GM10248 (cell line): ENCODE results near the gene CCDC187.

Experiments used
- CTCF ChIA-PET: fragments of 300-600 bp; sonication (Branson Sonifier 250); formaldehyde crosslinking; extraction: SDS; loops from one replicate; lab custom pipeline; 2021; ENCODE audit warnings: antibody characterized with exemption; lab: Yijun Ruan, JAX
- POLR2A ChIA-PET: fragments of 350-650 bp; sonication (Branson Sonifier 250); formaldehyde crosslinking; extraction: SDS; loops from one replicate; lab custom pipeline; 2020; ENCODE audit warnings: antibody characterized with exemption; lab: Yijun Ruan, JAX
- DNase-seq: peaks from one replicate; pipeline ENCODE4 v3.0.0; 2012; ENCODE audit errors: extremely low spot score
- TF ChIP-seq, protein P1 (sequence below): IDR thresholded peaks from 2 replicates; pipeline ENCODE4 v1.5.1; 2012; ENCODE audit warnings: mild to moderate bottlenecking, low read depth; ENCODE audit errors: extremely low read depth, missing control alignments, control extremely low read depth

CCDC187 gene

DNA sequence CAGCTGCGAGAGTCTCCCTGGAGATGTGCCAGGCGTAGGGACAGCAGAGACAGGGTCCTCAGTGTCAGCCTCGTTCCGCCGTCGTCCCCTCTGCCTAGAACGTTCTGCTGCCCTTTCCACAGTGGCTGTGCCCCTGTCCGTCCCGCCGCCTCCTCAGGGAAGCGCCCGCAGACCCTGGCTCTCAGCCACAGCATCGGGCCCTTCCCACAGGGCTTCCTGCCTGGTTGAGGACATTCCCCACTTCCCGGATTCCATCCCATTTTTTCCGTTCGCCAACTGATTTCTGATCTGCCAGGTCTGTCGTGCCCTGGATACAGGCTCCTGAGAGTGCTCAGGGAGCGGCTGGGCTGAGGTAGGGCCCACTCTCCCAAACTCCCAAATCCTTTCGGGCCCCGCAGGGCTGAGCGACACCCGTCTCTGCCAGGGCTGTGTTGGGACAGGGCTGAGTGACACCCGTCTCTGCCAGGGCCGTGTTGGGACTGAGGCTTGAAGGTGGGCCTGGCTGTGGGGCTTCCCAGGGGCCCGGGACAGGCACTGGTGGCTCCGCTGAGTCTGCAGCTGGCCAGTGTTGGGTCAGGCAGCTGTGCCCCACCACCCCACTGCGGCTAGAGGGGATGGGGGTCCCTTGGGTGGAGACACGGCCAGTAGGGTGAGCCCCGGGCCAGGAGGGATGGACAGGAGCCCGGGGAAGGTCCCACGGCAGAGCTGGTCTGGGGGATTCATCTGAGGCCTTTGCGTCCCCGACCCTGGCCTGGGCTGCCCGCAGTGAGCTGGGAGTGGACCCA is 43.8 kb upstream of the CCDC187 start:
- POLR2A ChIA-PET = no interaction called here
- TF ChIP-seq, protein P1, sequence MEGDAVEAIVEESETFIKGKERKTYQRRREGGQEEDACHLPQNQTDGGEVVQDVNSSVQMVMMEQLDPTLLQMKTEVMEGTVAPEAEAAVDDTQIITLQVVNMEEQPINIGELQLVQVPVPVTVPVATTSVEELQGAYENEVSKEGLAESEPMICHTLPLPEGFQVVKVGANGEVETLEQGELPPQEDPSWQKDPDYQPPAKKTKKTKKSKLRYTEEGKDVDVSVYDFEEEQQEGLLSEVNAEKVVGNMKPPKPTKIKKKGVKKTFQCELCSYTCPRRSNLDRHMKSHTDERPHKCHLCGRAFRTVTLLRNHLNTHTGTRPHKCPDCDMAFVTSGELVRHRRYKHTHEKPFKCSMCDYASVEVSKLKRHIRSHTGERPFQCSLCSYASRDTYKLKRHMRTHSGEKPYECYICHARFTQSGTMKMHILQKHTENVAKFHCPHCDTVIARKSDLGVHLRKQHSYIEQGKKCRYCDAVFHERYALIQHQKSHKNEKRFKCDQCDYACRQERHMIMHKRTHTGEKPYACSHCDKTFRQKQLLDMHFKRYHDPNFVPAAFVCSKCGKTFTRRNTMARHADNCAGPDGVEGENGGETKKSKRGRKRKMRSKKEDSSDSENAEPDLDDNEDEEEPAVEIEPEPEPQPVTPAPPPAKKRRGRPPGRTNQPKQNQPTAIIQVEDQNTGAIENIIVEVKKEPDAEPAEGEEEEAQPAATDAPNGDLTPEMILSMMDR = no peak
- no peak for DNase-seq
- CTCF ChIA-PET = interaction anchor here (2.7 kb wide), 1 partner anchor 15 kb away, joined by 14 read pairs; the partner anchor contains the start of gene DNLZ

DNA sequence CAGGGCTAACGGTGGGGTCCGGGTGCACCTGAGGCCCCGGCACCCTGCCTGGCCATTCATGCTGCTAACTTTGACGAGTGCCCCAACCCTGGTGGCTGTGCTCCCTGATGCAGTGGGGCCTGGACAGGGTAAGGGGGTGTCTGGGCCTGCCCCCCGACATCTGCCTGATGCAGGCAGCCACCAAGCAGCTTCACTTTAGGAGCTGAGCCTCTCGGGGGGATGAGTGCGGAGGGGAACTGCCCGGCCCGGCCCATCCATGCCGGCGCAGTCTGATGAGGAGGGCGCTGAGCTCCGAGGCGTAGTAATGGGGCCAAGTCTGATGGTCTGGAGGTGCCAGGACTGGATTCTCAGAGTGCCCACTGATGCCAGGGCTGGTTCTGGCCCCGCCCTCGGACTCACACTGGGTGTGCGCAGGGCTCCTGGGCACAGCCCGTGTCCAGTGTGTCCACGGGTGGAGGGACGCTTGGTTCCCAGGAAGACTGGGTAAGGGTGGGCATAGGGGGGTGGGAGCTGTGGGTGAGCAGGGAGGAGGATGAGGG is 43.1 kb upstream of the CCDC187 start:
- TF ChIP-seq, protein P1 = no peak
- ChIA-PET CTCF (interaction anchor here (2.7 kb wide), 1 partner anchor 16 kb away, joined by 14 read pairs; the partner anchor contains the start of gene DNLZ), POLR2A (no interaction called here)
- DNase-seq = no peak

DNA sequence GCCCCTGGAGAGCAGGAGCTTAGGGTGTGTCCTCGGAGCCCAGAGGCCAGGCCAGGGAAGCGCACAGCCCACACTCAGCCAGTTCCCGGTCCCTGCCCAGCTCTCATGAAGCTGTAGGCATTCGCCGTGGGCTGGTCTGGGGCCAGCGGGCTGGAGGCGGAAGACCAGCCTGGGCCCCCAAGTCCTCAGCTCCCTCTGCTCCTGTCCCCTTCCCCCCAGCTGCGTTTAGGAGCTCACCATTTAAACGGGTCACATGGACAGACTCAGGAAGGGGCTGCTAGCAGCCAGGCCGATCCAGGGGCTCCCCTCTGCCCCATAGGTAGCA is 42.2 kb upstream of the CCDC187 start:
- CTCF ChIA-PET = interaction anchor here (2.7 kb wide), 1 partner anchor 17 kb away, joined by 14 read pairs; the partner anchor contains the start of gene DNLZ
- no peak for DNase-seq
- POLR2A ChIA-PET = no interaction called here
- TF ChIP-seq, protein P1 = no peak

DNA sequence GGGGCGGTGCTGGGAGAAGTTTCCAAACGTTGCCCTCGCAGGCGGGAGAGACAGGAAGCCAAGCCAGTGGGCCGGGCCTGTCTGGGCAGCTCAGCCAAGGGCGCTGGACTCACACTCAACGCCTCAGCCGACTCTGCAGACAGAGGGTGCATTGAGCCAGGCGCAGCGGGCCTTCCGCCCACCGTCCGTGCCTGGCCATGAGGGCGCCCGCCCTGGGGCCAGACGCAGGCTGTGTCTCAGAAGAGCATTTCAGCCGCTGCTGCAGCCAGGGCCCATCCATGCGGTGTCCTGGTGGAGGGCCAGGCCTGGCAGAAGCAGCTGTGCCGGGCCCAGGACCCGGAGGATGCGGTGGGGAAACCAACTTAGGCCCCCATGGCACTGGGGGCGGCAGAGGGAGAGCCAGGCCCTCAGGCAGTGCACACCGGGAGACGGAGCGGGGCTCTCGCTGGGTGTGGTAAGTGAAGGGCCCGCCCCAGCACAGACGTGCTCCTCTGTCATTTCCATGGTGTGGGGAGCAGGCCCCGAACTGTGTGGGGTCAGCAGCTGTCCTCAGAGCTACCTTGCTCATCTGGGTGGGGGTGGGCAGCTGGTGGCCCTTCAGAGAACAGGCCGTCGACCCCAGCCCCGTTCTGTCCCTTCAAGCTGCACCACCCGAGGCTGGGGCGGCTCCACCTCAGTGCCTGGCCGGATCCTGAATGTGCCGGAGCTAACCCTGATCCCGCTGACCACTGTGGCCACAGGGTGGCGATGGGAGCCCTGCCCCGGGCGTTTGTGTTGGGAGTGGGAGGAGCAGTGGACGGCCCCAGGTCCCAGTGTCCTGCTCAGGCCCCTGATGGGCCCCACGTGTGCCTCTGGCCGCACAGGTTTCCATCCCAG is 41.6 kb upstream of the CCDC187 start:
- ChIA-PET CTCF (interaction anchor here (1.3 to 2.7 kb wide), 2 partner anchors 18 to 284 kb away, joined by 3 to 14 read pairs; partner anchors contain the start of gene DNLZ), POLR2A (no interaction called here)
- TF ChIP-seq, protein P1 = no peak
- no peak for DNase-seq

DNA sequence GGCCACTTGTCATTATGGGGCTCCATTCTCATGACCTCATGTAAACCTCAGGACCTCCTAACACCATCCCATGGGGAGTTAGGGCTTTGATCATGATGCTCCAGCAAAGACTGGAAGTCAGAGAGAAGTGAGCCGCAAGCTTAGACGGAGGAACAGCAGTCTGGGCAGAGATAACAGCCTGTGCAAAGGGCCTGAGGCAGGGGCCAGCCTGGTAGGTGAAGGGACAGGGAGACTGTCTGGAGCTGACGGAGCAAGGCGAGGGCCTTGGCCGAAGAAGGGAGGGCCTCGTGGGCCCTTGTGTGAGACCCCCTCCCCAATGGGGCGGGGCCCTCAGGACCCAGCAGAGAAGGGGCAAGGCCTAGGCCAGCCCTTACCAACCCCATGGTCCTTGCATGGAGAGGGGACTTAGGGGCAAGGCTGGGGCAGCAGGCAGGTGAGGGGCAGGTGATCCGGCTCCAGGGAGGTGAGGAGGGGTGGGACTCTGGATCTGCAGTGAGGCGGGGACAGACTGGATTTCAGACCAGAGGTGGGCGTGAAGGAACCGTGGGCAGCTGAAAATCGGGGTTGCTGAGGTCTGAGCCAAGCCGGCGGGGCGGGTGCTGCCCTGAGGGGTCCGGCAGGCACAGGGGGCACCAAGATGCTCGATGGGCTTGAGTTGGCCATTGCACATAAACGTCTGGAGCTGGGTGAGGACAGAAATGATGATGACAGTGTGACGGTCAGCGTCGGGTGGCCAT is 40.8 kb upstream of the CCDC187 start:
- ChIA-PET CTCF (interaction anchor here (1.3 kb wide), 1 partner anchor 285 kb away, joined by 3 read pairs; no protein-coding TSS in a partner anchor), POLR2A (no interaction called here)
- no peak for DNase-seq
- TF ChIP-seq, protein P1 = no peak
